Mesodermal cell (in vitro differentiated cells): ENCODE measurements around the gene E2F7.

Source experiments
- H3K27ac ChIP-seq: 2 replicates; pipeline ENCODE4 v1.7.0; 2013; ENCODE audit warnings: mild to moderate bottlenecking, low read depth, low read length, moderate library complexity; ENCODE audit not compliant: severe bottlenecking
- H3K36me3 ChIP-seq: 2 replicates; pipeline ENCODE4 v1.7.1; 2013; ENCODE audit warnings: mild to moderate bottlenecking, low read length, moderate library complexity; ENCODE audit not compliant: control insufficient read depth, insufficient read depth
- H3K4me1 ChIP-seq: one replicate; pipeline ENCODE4 v1.7.1; 2013; ENCODE audit warnings: mild to moderate bottlenecking, low read length; ENCODE audit not compliant: insufficient read depth, control insufficient read depth, poor library complexity, severe bottlenecking
- H3K4me3 ChIP-seq: 2 replicates; pipeline ENCODE4 v1.7.0; 2013; ENCODE audit warnings: low read length, control low read depth, mild to moderate bottlenecking; ENCODE audit not compliant: insufficient read depth, poor library complexity, severe bottlenecking; ENCODE audit errors: extremely low read depth
- H3K9me3 ChIP-seq: 2 replicates; pipeline ENCODE4 v1.7.1; 2013; ENCODE audit warnings: mild to moderate bottlenecking, low read length, moderate library complexity; ENCODE audit not compliant: control insufficient read depth
- WGBS, 2 experiments: methylation state at CpG; one replicate each; pipeline ENCODE4 v1.1.5; 2013; ENCODE audit warnings: missing lambda C conversion rate in 2 of 2; ENCODE audit not compliant: insufficient coverage in 2 of 2; 5-methylcytosine and 5-hydroxymethylcytosine counted together

Gene E2F7

DNA sequence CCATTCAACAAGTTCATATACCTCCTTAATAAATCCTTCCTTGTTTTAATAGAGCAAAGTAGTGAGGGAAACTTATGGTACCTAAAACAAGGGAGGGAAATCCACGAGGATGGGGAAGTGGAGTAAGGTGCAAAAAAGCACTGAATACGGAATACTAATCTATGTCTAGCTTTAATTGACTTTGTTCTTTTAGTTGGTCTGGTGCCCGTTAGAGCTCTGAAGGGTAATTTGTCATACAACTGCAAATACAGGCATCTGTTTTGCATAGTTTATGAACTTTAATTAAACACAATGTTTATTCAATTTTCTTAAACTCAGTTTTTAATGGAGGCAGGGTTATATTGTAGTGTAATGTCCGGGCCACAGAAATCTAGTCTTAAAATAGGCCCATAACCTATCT lies 67.0 kb downstream of the E2F7 start:
- WGBS, 2 experiments: 28 to 40% methylated on average over 2 of the region's 4 CpGs
- no peaks in the 10 kb centered on the region for H3K9me3 ChIP-seq
- H3K4me3 ChIP-seq: no peak overlapping the region
- H3K27ac ChIP-seq: no peak overlapping the region
- H3K36me3 ChIP-seq: no peaks in the 10 kb centered on the region
- no peaks in the 10 kb centered on the region for H3K4me1 ChIP-seq

- no peak overlapping the region for H3K27ac ChIP-seq
- no peak overlapping the region for H3K4me3 ChIP-seq
- no peaks in the 10 kb centered on the region for H3K36me3 ChIP-seq
- 80 to 88% methylated on average over 1 of the region's 4 CpGs for WGBS, 2 experiments
- no peaks in the 10 kb centered on the region for H3K9me3 ChIP-seq
- H3K4me1 ChIP-seq: no peaks in the 10 kb centered on the region
Observed at GRCh38 chr12:76997011-76997780, 68.2 kb downstream of the E2F7 start.

GRCh38 chr12:76990716-76991115 lies 74.7 kb downstream of the E2F7 start:
- Histone ChIP-seq H3K4me3 (no peak overlapping the region), H3K4me1 (no peaks in the 10 kb centered on the region), H3K27ac (no peak overlapping the region), H3K9me3 (no peaks in the 10 kb centered on the region), H3K36me3 (no peaks in the 10 kb centered on the region)
- WGBS, 2 experiments: 43 to 80% methylated on average over 1 of the region's 1 CpG

- no peak overlapping the region for H3K27ac ChIP-seq
- H3K4me1 ChIP-seq: no peaks in the 10 kb centered on the region
- no peaks in the 10 kb centered on the region for H3K9me3 ChIP-seq
- no peaks in the 10 kb centered on the region for H3K36me3 ChIP-seq
- no peak overlapping the region for H3K4me3 ChIP-seq
- WGBS, 2 experiments: 96 to 97% methylated on average over 21 to 23 of the region's 26 CpGs
Observed at GRCh38 chr12:76984566-76984965, 80.8 kb downstream of the E2F7 start.

- WGBS, 2 experiments: 80% methylated on average over 1 of the region's 2 CpGs; no CpG with 5 or more reads in 1 of the 2 experiments
Observed at GRCh38 chr12:76983420-76983819, 81.9 kb downstream of the E2F7 start.

DNA sequence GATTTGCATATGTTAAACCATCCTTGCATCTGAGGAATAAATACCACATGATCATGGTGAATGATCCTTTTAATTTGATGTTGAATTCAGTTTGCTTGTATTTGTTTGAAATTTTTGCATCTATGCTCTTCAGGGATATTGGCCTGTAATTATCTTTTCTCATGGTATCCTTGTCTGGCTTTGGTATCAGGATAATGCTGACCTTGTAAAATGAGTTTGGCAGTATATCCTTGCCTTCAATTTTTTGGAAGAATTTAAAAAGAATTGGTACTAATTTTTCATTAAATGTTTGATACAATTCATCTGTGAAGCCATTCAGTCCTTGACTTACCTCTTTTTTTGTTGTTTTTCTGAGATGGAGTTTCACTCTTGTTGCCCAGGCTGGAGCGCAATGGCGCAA lies 85.2 kb downstream of the E2F7 start:
- Histone ChIP-seq H3K27ac (no peak overlapping the region), H3K9me3 (no peaks in the 10 kb centered on the region), H3K4me1 (no peaks in the 10 kb centered on the region), H3K36me3 (no peaks in the 10 kb centered on the region), H3K4me3 (no peak overlapping the region)
- WGBS, 2 experiments: 88 to 100% methylated on average over 2 of the region's 2 CpGs

More at GRCh38 chr12:76983420-76983819, 81.9 kb downstream of the E2F7 start:
- Histone ChIP-seq H3K36me3 (no peaks in the 10 kb centered on the region), H3K27ac (no peak overlapping the region), H3K4me1 (no peaks in the 10 kb centered on the region), H3K4me3 (no peak overlapping the region), H3K9me3 (no peaks in the 10 kb centered on the region)

DNA sequence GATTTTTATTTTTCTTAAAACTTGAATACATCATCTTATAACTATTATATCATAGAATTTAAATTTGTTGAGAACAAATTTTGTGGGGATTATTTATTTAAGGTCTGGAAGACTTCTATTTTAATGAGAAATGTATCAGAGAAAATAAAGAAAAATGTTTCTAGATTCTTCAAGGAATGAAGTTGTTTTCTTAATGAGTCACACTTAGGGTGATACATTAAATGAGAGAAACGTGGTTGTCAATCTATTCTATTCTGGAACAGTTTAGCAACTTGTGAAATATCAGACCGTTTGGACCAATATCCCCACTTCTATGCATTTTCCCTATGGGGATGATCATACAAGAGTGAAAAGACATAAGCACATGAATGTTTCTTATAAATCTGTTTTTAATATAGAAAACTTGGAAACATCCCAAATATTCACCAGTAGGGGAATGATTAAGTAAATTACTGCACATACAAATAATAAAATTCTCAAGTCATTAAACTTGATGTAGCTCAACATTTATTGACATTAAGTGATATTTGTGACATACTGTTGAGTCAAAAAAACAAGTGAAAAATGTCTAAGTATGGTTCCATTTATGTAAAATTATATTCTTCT lies 88.5 kb downstream of the E2F7 start:
- Histone ChIP-seq H3K36me3 (no peaks in the 10 kb centered on the region), H3K4me1 (peaks cover 5% of the 10 kb centered on the region), H3K27ac (no peak overlapping the region), H3K9me3 (no peaks in the 10 kb centered on the region), H3K4me3 (no peak overlapping the region)
- no CpG with 5 or more reads among the region's 2 CpGs for WGBS, 2 experiments
